Calu3 (cell line): ENCODE measurements around the gene VPS13D. TPM values are rescaled to one million over a fixed set of nuclear protein-coding genes. Genes with fewer than 3 reads are reported as not detected.

Experiments
- BruUV-seq: library from RNA; stranded (reverse); fragments of 400-500 nt; replicated peaks from 2 replicates; lab custom pipeline; 2021; lab: Mats Ljungman, UMichigan
- CTCF ChIA-PET: fragments of 300-600 bp; sonication (Branson Sonifier 250); formaldehyde crosslinking; loops from one replicate; lab custom pipeline; 2022; ENCODE audit warnings: antibody characterized with exemption; lab: Charles Lee
- DNase-seq: peaks from one replicate; pipeline ENCODE4 v3.0.0; 2022
- H3K27ac Mint-ChIP-seq: one replicate; pipeline ENCODE4 v1.8.0; 2022; ENCODE audit warnings: mixed read lengths; ENCODE audit not compliant: unreplicated experiment
- H3K27me3 Mint-ChIP-seq: one replicate; pipeline ENCODE4 v1.8.0; 2022; ENCODE audit warnings: mixed read lengths; ENCODE audit not compliant: unreplicated experiment
- H3K36me3 Mint-ChIP-seq: one replicate; pipeline ENCODE4 v1.8.0; 2022; ENCODE audit warnings: mild to moderate bottlenecking, moderate library complexity, mixed read lengths; ENCODE audit not compliant: insufficient read depth, unreplicated experiment
- H3K4me1 Mint-ChIP-seq: one replicate; pipeline ENCODE4 v1.8.0; 2022; ENCODE audit warnings: mild to moderate bottlenecking, low read depth, mixed read lengths; ENCODE audit not compliant: unreplicated experiment
- H3K4me3 Mint-ChIP-seq: one replicate; pipeline ENCODE4 v1.8.0; 2022; ENCODE audit warnings: mild to moderate bottlenecking, low read depth, moderate library complexity, mixed read lengths; ENCODE audit not compliant: unreplicated experiment
- H3K9me3 Mint-ChIP-seq: one replicate; pipeline ENCODE4 v1.8.0; 2022; ENCODE audit warnings: low read depth, mixed read lengths; ENCODE audit not compliant: unreplicated experiment
- intact Hi-C: fragments of 100-400 bp; cut with micrococcal nuclease; formaldehyde crosslinking; loops from one replicate; pipeline ENCODE4 v1.10.0; 2022; ENCODE audit not compliant: unreplicated experiment
- total RNA-seq: library from RNA; stranded (reverse); gene quantifications from 2 replicates; pipeline ENCODE4 v1.2.3, GENCODE V29; 2022
- TF ChIP-seq, protein P1 (sequence below): fragments of 200-600 bp; IDR thresholded peaks from one replicate; pipeline ENCODE4 v1.8.0; 2022; ENCODE audit warnings: antibody characterized with exemption; ENCODE audit not compliant: unreplicated experiment

The VPS13D gene
- total RNA-seq, 1 experiment from 2014 or later: 30.6 TPM

DNA sequence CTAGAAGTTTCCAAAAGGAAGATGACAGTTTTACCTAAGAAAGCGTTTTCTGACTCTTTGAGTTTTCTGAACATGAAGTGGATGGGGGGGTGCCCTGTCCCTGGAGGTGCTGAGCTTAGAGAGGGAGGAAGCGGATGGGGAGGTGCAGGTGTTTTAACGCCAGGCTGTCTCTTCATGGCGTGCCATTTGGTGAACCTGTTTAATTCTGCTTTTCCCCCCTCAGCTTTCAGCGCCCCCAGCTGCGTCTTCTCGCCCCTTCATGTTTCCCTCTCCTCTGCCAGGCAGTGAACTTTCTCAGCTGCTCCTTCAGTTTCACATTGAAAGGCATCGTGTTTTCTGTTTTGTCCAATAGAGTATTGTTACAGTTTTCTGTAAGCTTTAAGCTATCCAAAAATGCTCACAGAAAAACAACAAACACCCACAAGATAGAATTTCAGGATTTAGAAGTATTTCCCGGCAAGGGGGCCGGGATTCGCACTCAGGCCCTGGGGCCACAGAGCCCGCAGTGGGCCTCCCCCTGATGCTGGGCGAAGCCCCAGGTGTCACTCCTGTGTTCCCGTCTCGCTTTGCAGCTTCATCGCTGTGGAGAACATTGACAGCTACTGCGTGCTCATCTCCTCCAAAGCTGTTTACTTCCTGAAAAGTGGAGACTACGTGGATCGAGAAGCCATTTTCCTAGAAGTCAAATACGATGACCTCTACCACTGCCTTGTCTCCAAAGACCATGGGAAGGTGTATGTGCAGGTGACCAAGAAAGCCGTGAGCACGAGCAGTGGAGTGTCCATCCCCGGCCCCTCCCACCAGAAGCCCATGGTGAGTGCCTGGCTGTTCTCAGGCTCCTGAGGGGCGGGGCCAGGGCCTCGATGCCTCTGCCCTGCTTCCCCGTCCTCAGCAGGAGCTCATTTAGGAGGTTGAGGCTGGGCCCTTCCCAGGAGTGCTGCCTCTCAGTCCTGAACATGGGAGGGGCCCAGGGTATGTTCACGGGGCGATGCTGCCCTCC lies 276.8 kb downstream of the VPS13D start:
- TF ChIP-seq, protein P1, sequence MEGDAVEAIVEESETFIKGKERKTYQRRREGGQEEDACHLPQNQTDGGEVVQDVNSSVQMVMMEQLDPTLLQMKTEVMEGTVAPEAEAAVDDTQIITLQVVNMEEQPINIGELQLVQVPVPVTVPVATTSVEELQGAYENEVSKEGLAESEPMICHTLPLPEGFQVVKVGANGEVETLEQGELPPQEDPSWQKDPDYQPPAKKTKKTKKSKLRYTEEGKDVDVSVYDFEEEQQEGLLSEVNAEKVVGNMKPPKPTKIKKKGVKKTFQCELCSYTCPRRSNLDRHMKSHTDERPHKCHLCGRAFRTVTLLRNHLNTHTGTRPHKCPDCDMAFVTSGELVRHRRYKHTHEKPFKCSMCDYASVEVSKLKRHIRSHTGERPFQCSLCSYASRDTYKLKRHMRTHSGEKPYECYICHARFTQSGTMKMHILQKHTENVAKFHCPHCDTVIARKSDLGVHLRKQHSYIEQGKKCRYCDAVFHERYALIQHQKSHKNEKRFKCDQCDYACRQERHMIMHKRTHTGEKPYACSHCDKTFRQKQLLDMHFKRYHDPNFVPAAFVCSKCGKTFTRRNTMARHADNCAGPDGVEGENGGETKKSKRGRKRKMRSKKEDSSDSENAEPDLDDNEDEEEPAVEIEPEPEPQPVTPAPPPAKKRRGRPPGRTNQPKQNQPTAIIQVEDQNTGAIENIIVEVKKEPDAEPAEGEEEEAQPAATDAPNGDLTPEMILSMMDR: no peak
- intact Hi-C loops: no loop called here
- Mint-ChIP-seq H3K27ac (no peak overlapping the region), H3K4me1 (no peaks in the 10 kb centered on the region), H3K27me3 (no peaks in the 10 kb centered on the region), H3K9me3 (no peaks in the 10 kb centered on the region), H3K4me3 (no peak overlapping the region), H3K36me3 (peaks cover 12% of the 10 kb centered on the region)
- CTCF ChIA-PET: no interaction called here
- no peak for DNase-seq
- no TSS peak for BruUV-seq

- Mint-ChIP-seq H3K27ac (no peak overlapping the region), H3K4me1 (no peaks in the 10 kb centered on the region), H3K9me3 (peaks cover under 1% of the 10 kb centered on the region), H3K36me3 (peaks cover 12% of the 10 kb centered on the region), H3K27me3 (no peaks in the 10 kb centered on the region), H3K4me3 (no peak overlapping the region)
- TF ChIP-seq, protein P1: no peak
- DNase-seq: no peak
- intact Hi-C loops: no loop called here
- BruUV-seq: no TSS peak
- CTCF ChIA-PET: no interaction called here
These were observed 277.8 kb downstream of the VPS13D start for GRCh38 chr1:12507631-12508030.

GRCh38 chr1:12508849-12509248 lies 279.0 kb downstream of the VPS13D start:
- Mint-ChIP-seq H3K27ac (no peak overlapping the region), H3K4me3 (no peak overlapping the region), H3K27me3 (no peaks in the 10 kb centered on the region), H3K4me1 (no peaks in the 10 kb centered on the region), H3K36me3 (peaks cover 5% of the 10 kb centered on the region), H3K9me3 (peaks cover 3% of the 10 kb centered on the region)
- intact Hi-C loops: no loop called here
- TF ChIP-seq, protein P1: no peak
- DNase-seq: no peak
- BruUV-seq: no TSS peak
- CTCF ChIA-PET: no interaction called here

DNA sequence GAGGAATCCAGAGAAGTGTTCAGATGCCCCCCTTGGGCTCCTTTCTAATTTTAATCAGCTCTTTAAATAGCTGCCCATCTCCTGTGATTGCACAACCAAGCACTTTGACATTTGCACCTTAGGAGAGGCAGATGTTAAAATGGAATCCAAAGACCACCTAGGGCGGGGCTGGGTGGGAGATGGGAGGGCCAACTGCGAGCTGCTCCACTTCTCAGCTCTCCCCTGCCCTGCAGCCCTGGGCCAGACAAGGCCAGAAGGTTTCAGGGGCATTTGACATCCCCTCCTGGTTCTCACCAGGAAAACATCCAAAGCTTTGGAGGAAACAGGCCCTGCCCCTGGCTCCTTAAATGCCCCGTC lies 281.3 kb downstream of the VPS13D start:
- Mint-ChIP-seq H3K4me1 (no peaks in the 10 kb centered on the region), H3K27me3 (no peaks in the 10 kb centered on the region), H3K4me3 (no peak overlapping the region), H3K36me3 (peaks cover 4% of the 10 kb centered on the region), H3K27ac (no peak overlapping the region), H3K9me3 (peaks cover 3% of the 10 kb centered on the region)
- no TSS peak for BruUV-seq
- CTCF ChIA-PET: no interaction called here
- DNase-seq: no peak
- TF ChIP-seq, protein P1: no peak
- intact Hi-C loops: no loop called here
